HG03457 (cell line): ENCODE measurements around the gene COL4A3.

ENCODE experiments used
- ATAC-seq: cut with Tn5 transposase; IDR thresholded peaks from one replicate; pipeline ENCODE4 v1.9.1; 2021; ENCODE audit warnings: moderate number of reproducible peaks; ENCODE audit not compliant: unreplicated experiment

Gene COL4A3

DNA sequence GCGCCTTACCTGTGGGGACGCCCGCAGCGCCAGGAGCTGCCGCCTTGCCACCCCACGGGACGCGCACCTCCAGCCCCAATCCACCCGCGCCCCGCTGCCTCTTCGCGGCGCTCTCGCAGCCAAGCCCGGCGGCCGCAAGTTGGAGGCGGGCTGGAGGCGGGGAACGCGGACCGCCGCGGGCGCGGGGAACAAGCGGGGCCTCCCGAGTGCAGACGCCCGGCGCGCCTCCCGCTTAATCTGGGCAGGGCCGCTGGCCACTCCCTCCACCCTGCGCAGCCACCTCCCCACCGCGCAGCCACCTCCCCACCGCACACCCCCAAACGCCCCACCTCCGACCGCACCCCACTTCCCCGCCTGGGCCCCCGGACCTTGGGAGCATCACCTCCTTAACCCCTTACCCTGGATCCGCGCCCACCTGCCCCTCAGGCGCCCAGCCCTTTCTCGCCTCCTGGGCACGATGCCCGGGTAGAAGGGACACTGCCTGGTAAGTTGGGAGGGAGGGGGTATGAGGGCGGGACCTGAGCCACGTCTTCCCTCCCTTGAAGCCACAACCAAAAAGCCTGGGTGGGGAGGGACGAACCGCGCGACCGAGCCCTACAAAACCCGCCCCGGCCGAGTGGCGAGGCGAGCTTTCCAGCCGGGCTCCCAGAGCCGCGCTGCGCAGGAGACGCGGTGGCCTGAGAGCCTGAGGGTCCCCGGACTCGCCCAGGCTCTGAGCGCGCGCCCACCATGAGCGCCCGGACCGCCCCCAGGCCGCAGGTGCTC is at the start of gene COL4A3, which contains the start of gene COL4A4:
TSS of gene COL4A3 (plus strand) at position 627 of the 765 bp plus-strand sequence. CDS start at position 730, 103 bp downstream.
TSS of gene COL4A4 (minus strand) at position 208 of the 765 bp plus-strand sequence. CDS start 16,722 bp downstream, outside the sequence.
- peak; percentile 44 for ATAC-seq

DNA sequence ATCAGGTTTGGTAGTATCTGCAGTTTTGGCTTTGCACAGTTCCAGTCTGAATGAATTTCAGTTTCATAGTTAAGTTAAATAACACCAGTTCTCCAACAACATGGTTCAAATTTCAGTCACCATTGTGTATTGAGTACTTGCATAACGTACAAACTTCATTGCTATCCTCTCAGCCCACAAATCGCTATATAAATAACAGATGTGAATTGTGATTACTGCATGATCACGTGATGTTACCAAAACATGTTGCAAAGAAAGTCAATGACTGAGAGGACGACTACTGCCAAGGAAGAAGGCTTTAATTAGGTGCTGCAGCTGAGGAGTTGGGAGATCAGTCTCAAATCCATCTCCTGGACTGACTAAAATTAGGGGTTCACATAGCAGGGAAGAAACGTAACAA is 48.7 kb upstream of the COL4A3 start:
- no peak for ATAC-seq

DNA sequence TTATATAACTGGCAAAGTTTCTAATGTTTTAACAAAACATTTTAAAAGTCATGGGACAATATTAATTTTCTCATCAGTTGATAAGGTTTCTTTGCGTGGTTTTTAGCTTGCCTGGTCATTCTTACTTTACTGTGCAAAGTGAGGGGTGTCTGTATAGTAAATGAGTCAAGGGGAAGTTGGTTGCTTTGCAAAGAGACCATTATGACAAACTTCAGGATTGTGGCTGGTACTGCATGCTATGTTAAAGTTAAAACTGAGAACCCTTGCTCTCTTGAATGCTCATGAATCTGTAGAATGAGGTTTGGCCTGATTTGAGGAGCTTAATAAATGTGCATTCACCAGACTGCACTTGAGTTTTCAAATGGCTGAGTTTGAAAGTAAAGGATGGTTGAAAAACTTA is 47.4 kb upstream of the COL4A3 start:
- ATAC-seq: no peak

DNA sequence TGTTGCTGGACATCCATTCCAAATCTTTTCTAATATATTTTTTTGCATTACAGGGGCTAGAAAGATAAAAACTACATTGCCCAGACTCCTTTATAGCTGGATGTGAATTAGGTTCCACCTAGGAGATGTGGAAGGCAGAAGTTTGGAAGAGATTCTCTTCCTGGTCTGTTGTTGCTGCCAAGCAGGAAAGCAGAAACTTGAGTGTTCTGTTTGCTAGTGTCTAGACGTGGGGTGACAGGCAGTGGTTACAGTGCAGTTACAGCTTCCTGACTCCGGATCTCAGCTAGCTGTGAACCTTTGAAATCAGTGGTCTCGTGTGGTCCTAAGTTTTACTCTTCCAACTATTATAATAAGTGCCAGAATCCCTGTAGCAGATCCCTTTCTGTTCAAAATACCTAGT is 46.6 kb upstream of the COL4A3 start:
- no peak for ATAC-seq

DNA sequence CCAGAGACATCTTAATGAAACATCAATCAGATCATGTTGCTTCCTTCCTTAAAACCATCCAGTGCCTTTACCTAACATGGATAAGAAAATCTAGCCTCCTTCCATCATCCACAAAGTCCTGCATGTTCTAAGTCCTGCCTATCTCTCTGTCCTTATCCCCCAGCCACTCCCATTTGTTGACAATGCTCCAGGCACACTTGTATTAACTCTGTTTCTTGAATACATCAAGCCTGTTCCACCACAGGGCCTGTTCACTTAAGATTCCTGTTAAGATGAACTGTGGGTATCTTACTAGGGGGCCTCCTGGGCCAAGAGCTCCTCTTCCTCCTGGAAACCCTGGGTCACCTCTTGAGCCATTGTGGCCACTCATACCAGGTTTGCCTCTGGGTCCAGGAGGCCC is 46.1 kb upstream of the COL4A3 start:
- ATAC-seq: no peak

DNA sequence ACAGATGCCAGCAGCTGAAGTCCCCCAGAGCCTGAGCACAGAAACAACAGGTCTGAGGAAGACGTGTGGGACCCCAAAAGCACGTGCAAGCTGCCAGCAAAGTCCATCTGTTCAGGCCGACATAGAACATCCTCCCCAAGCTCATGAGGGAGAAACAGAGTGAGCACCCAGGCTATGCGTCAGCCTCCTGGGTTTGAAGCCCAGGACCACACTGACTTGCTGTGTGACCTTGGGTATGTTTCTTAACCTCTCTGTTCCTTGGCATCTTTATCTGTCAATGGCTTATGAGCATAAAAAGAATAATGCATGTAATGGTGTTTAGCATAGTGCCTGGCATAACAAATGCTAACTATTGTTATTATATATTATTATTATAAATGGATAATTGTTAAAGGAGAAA is 40.7 kb upstream of the COL4A3 start:
- no peak for ATAC-seq

DNA sequence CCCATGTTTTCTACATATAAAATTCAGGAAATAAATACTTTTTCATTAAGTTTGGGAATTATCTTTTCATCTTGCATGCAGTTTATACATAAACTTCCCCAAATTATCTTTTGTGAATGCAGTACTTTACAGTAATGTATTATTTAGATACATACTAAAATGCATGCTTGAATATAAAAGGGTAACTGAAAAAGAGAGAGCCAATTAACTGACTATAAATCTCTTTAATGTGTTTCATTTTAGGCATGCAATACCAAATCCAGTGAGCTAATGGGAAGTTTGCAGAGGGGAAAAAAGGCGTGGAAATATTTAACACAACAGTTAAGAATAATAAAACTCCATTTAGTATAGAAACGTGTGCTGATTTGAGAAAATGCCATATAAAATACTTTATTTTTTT is 39.6 kb upstream of the COL4A3 start:
- no peak for ATAC-seq

DNA sequence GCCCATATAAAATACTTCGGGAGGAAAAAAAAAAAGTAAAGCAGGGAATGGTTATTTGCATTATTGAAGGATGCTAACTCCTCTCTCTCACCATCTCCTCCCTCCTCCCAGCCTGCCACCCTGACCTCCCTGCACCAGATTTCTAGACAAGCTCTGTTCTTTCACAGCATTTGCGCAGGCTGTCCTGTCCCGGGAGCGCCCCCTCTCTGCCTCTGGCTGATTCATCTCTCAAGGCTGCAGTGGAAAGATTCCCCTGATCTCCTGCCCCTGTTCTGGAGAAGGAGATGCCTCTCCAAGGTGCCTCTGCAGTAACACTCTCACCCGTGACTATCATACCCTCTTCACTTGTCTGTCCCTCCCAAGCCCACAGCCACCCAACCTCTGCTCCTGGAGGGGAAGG is 38.9 kb upstream of the COL4A3 start:
- ATAC-seq: no peak

DNA sequence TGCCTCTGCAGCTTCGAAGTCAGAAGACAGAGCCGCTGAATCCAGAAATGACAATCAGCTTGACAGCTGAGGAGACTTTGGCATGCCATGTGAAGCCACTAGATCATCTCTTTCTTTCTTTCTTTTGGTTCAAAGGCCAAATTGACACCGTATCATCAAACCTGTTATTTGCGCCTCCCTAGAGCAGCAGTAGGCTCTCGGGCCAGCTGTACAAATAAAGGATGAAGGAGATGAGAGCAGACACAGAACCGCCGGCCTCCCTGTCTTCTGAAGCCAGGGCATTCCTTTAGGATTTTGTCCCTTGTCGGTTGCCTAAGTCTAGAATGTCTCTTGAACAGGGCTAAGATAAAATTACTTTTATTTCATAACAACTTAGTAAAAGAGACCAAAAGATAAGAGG is 37.2 kb upstream of the COL4A3 start:
- no peak for ATAC-seq

DNA sequence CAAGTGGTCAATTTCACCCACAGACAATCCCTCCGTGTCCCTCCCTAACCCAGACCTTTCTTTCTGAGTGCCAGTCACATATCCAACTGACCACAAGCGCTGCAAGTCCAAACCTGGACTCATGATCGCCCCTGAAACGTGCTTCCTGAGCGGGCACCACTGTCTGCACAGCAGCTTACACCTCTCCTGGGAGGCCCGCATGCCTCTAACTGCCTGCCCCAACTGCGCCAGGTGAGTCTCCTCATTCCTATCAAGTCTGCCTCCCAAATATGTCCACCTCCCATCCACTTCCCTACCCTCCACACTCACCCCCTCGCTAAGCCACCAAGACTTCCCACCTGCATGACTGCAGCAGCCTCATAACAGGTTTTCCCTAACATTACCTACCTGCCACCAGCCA is 33.8 kb upstream of the COL4A3 start:
- ATAC-seq: no peak

DNA sequence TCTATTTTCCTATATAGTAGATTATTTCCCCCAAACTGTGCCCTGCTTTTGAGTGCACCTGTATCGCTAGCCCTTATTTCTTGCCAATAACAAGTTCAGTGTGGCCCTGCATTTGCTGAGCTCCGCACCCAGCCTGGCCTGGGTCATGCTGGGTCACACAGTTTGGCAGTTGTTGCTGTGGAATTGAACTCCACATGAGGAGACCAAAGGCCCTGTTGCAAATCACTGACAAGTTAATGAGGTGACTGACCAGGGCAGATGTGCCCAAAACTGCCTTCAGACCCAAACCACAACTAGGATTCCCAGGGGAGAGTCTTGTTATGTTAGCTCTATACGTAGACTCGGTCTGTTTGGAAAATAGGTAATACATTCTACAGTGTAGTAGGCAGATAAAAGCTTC is 31.4 kb upstream of the COL4A3 start:
- no peak for ATAC-seq

DNA sequence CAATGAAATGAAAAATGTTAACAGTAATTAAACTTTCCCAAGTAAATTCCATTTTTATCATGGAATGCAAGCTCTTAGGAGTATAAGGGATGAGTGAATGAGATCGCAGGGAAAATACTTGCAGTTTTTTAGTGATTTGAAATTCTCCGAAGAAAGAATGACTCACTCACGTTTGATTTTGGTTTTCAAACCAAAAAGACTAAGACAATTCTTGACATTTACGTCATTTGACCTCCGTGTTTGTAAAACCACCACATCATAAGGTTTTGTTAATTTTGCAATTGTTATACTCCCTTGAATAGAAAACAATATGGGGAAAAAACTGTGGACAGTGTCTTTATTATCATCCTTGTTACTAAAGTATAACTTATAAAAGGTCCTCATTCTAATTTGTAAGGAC is 29.8 kb upstream of the COL4A3 start:
- ATAC-seq: no peak

DNA sequence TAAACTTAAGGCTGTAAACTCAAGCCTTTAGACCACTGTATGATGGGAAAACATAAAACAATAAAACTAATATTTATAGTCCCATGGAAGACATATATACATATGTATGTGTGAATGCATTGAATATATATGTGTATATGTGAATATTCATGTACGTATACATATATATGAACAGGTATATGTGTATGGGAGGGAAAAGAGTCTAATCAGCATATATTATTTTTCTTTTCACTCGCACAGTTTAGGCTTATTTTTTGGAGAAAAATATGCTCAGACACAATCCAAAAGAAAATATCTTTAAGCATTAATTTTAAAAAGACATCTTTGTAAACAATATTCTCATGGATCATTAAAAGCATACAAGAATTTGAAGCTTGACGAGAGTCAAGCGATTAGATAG is 23.1 kb upstream of the COL4A3 start:
- no peak for ATAC-seq

DNA sequence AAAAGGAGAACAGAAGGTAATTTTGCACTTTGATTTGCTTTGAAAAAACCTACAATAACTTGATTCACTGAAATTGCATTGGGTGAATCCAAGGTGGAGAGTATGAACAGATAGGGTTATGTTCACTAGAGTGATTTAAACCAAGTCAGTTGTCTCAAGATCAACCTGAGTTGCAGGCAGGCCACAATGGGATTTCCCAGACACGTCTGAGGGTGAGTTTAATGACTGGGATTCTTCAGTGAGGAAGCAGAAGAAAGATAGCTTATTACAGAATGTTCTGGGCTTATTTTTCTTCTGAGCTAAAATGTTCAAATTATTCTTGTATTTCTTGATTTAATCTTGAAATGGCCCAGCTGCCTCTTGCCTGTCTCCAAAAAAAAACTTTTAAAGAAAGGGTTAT is 20.5 kb upstream of the COL4A3 start:
- no peak for ATAC-seq

DNA sequence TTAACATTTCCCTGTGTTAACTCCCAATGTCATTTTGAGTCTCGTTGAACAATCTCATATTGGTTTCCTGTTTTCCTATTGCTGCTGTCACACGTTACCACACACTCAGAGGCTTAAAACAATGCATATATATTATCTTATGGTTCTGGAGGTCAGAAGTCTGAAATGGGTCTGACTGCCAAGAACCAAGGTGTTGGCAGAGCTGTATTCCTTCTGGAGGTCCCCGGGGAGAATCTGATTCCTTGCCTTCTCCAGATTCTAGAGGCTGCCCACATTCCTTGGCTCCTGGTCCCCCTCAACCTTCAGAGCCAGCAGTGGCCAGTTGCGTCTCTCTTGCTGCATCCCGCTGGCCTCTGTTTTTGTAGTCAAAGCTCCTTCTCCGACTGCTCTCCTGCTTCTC is 18.0 kb upstream of the COL4A3 start:
- no peak for ATAC-seq

DNA sequence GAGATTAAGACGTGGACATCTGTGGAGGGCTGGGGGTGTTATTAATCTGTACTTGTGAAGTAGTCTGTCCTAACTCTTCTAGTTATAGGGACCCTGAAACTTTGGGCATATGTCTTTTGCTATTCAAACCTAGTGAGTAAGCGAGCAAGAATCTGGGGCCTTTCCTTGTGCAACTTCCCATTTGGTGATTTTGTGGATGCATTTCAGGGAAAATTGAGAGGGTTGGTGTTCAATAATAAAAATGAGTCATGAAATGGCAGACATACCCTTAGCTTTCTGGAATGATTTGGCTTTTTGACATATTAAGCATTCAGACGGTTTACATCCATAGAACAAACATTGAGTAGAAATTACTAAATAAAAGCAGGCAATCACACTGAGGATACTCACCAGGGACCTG is 17.4 kb upstream of the COL4A3 start:
- ATAC-seq: no peak

DNA sequence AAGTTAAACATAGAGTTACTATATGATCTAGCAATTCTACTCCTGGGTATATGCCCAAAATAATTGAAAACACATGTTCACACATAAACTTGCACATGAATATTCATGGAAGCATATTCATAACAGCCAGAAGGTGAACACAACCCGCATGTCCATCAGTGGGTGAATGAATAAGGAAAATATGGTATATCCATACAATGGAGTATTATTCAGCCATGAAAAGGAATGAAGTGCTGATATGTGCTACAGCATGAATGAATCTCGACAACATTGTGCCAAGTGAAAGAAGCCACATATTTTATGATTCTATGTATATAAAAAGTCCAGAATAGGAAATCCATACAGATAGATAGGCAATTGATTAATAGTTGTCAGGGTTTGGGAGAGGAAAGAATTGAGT is 16.3 kb upstream of the COL4A3 start:
- no peak for ATAC-seq

DNA sequence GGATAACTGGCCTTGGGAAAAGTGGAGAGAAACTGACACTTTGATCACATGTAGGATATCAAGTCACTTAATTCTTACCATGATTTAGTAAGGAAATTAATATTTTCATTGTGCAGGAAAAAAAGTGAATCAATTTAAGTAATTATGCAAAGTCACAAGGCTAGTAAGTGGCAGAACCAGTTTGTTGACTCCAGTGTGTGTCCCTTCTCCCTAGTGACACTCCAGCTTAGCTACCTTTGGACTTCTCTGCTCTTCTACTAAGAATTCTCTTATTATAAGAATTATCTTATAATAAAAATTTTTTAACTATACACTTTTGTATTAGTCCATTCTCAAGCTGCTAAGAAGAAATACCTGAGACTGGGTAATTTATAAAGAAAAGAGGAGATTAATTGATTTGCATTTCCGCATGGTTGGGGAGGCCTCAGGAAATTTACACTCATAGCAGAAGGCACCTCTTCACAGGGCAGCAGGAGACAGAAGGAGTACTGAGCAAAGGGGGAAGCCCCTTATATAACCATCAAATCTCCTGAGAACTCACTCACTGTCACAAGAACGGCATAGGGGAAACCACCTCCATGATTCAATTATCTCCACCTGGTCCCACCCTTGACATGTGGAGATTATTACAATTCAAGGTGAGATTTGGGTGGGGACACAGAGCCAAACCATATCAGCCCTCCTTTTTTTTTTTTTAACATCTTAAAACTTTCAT is 14.0 kb upstream of the COL4A3 start:
- ATAC-seq: no peak

DNA sequence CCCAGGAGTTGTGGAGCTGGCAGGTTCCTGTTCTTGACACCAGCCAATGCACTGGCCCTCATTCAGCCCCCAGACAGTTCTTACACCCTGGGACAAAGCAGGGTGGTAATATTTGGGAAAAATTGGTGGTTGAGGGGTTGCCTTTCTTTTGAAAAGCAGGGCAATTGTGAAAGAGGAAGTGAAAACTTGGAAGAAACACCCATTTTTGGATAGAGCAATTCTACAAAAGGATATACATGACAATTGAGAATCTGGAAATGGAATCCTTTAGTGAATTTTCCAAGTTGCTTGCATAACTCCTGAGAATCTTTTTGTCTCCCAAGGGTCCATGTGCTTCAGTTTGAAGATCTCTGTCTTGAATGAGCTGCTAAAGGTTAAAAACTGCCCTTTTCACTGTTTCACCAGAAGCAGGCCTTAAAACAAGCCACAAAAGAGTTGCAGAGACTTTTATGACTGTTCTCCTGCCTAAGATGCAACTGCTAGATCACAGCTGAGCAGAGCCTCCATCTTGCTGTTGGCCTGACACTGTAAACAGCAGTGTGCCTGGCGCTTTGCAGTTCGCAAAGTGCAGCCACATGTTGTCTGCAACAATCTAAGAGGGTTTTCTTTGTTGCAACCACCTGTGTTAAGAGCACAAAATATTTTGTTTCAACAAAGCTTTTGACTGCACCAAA is 12.2 kb upstream of the COL4A3 start:
- ATAC-seq: no peak

DNA sequence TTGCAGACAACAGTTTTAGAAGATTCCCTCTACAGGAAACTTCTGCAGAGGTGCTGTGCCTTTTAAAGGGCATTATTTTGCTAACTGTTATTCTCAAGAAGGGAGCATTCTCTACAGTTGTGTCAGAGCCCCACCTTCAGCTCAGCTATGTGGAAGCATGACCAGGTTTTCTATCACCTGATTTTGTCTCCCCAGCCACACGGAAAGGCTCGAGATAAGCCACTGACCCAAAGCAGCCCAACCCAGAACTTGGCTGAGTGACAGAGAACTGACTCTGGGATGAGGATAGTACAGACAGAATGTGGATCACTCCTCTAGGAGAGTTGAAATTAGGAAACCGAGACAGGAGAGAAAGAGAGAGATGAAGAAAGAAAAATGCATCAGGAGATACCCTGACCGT is 11.1 kb upstream of the COL4A3 start:
- ATAC-seq: no peak

DNA sequence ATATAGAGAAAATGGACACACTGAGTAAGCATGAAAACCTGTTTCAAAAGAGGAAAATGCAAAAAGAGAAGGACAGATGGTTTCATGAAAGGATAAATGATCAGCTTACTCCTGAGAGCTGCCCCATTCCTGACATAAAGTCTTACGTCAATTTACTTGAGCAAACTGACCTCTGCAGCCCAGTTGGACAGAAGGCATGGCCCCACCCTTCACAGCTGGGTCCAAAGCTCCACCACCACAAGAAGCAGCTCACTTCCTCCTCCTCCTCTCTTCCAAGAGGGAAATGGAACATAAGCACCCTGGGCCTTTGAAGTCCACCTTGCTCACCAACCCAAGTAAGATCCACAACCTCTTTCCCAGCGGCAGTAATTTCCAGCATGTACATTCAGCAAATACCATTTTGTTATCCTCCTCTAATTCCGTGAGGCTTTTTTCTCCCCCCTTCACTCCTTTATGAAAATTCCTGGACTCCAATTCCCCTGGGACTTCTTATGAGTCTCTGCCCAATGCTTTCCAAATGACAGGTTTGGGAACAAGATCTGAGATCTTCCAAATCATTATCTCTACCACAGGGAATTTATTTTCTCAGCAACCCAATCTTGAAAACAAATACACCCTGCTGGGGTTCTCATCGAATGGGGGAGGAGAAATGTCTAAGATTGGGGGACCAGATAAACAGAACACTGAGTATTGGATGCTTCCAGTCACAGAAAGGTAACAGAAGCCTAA is 10.5 kb upstream of the COL4A3 start:
- ATAC-seq: no peak
